ENCODE measurements around the gene CPT1C. TPM values are rescaled to one million over a fixed set of nuclear protein-coding genes. Genes with fewer than 3 reads are reported as not detected.

Gene CPT1C
- polyA plus RNA-seq, 1 donor from 2014 or later = 204 TPM

DNA sequence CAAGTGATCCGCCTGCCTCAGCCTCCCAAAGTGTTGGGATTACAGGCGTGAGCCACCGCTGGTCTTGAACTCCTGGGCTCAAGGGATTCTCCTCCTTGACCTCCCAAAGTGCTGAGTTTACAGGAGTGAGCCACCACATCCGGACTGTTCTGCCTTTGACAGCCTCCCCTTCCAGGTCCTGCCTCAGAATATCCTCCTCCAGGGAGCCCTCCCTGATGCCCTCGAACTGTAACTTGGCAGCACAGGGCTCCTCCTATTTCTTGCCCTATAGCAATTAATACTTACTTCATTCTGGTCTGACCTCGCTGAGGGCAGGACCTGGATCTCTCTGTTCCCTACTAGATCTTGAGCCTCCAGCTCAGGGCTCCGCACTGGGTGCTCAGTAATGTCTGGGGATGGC, 5.9 kb downstream of the CPT1C start (continued):
- TF ChIP-seq EZH2 (IDR thresholded peaks at IDR 0.05; ENCODE audit: borderline replicate concordance, insufficient read depth, low read length, poor library complexity, severe bottlenecking) (no peak), MXI1 (conservative IDR thresholded peaks at IDR 0.05; ENCODE audit: poor library complexity, severe bottlenecking) (no peak), POLR2AphosphoS5 (IDR thresholded peaks at IDR 0.05) (no peak)

DNA sequence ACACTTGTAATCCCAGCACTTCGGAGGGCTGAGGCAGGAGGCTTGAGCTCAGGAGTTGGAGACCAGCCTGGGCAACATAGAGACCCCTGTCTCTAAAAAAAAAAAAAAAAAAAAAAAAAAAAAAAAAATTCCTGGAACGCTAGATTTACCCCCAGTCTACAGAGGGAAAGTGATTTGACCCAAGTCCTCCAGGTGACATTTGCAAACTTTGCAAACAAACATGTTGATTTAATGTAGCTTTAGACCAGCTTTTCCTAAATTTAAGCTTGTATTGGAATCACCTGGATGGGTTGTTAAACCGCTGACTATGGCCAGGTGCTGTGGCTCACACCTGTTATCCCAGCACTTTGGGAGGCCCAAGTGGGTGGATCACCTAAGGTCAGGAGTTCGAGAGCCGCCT, 8.4 kb downstream of the CPT1C start:
- H3K9me3 ChIP-seq (ENCODE audit: low read length) = no peaks in the 10 kb centered on the region
- TF ChIP-seq, protein P1, sequence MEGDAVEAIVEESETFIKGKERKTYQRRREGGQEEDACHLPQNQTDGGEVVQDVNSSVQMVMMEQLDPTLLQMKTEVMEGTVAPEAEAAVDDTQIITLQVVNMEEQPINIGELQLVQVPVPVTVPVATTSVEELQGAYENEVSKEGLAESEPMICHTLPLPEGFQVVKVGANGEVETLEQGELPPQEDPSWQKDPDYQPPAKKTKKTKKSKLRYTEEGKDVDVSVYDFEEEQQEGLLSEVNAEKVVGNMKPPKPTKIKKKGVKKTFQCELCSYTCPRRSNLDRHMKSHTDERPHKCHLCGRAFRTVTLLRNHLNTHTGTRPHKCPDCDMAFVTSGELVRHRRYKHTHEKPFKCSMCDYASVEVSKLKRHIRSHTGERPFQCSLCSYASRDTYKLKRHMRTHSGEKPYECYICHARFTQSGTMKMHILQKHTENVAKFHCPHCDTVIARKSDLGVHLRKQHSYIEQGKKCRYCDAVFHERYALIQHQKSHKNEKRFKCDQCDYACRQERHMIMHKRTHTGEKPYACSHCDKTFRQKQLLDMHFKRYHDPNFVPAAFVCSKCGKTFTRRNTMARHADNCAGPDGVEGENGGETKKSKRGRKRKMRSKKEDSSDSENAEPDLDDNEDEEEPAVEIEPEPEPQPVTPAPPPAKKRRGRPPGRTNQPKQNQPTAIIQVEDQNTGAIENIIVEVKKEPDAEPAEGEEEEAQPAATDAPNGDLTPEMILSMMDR (IDR thresholded peaks at IDR 0.05; ENCODE audit: poor library complexity, severe bottlenecking) = no peak
- TF ChIP-seq, protein P2, sequence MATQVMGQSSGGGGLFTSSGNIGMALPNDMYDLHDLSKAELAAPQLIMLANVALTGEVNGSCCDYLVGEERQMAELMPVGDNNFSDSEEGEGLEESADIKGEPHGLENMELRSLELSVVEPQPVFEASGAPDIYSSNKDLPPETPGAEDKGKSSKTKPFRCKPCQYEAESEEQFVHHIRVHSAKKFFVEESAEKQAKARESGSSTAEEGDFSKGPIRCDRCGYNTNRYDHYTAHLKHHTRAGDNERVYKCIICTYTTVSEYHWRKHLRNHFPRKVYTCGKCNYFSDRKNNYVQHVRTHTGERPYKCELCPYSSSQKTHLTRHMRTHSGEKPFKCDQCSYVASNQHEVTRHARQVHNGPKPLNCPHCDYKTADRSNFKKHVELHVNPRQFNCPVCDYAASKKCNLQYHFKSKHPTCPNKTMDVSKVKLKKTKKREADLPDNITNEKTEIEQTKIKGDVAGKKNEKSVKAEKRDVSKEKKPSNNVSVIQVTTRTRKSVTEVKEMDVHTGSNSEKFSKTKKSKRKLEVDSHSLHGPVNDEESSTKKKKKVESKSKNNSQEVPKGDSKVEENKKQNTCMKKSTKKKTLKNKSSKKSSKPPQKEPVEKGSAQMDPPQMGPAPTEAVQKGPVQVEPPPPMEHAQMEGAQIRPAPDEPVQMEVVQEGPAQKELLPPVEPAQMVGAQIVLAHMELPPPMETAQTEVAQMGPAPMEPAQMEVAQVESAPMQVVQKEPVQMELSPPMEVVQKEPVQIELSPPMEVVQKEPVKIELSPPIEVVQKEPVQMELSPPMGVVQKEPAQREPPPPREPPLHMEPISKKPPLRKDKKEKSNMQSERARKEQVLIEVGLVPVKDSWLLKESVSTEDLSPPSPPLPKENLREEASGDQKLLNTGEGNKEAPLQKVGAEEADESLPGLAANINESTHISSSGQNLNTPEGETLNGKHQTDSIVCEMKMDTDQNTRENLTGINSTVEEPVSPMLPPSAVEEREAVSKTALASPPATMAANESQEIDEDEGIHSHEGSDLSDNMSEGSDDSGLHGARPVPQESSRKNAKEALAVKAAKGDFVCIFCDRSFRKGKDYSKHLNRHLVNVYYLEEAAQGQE (IDR thresholded peaks at IDR 0.05; ENCODE audit: borderline replicate concordance) = no peak
- TF ChIP-seq EP300 (conservative IDR thresholded peaks at IDR 0.05; ENCODE audit: poor library complexity, severe bottlenecking) = no peak
- TF ChIP-seq RAD21 (conservative IDR thresholded peaks at IDR 0.05) = no peak
- no peak for TF ChIP-seq TAF1 (IDR thresholded peaks at IDR 0.05; ENCODE audit: low read depth)
- no peak for TF ChIP-seq POLR2AphosphoS5 (IDR thresholded peaks at IDR 0.05)
- no peak for TF ChIP-seq MXI1 (conservative IDR thresholded peaks at IDR 0.05; ENCODE audit: poor library complexity, severe bottlenecking)
- no peak for TF ChIP-seq SMC3 (conservative IDR thresholded peaks at IDR 0.05; ENCODE audit: poor library complexity)
- no peak for TF ChIP-seq EZH2 (IDR thresholded peaks at IDR 0.05; ENCODE audit: borderline replicate concordance, insufficient read depth, low read length, poor library complexity, severe bottlenecking)
- no peaks in the 10 kb centered on the region for H3K9me2 ChIP-seq (ENCODE audit: insufficient read depth, low read length)
- H3K9ac ChIP-seq (ENCODE audit: low read length) = no peak overlapping the region
- H3K4me2 ChIP-seq (ENCODE audit: low read length) = no peak overlapping the region
- H3F3A ChIP-seq (ENCODE audit: insufficient read depth, low read length, poor library complexity, severe bottlenecking) = no peaks in the 10 kb centered on the region
- no peak overlapping the region for H2AFZ ChIP-seq (ENCODE audit: low read depth, low read length)
- H3K4me3 ChIP-seq (ENCODE audit: low read length) = no peak overlapping the region
- H3K36me3 ChIP-seq (ENCODE audit: insufficient read depth, low read length) = peaks cover 7% of the 10 kb centered on the region
- H3K27ac ChIP-seq (ENCODE audit: low read length) = no peak overlapping the region
- H3K79me2 ChIP-seq (replicated peaks; ENCODE audit: insufficient read depth, low read length) = no peaks in the 10 kb centered on the region
- no peaks in the 10 kb centered on the region for H3K27me3 ChIP-seq (ENCODE audit: insufficient read depth, low read depth, low read length)
- H4K20me1 ChIP-seq (ENCODE audit: insufficient read depth) = no peaks in the 10 kb centered on the region

DNA sequence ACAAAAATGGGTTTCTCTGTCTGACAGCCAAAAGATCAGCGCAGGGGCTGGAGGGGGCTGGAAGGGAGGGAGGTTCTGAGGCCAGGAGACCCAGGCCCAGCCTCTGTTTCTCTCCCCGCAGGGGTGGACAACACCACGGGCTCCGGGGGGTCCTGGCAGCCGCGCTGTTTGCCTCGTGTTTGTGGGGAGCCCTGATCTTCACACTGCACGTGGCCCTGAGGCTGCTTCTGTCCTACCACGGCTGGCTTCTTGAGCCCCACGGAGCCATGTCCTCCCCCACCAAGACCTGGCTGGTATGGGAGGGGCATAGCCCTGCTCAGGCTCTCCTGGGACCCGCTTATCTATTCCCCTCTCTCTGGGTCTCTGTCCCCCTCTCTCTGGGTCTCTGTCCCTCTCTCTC, 9.6 kb downstream of the CPT1C start:
- no peak overlapping the region for H2AFZ ChIP-seq (ENCODE audit: low read depth, low read length)
- no peak overlapping the region for H3K4me3 ChIP-seq (ENCODE audit: low read length)
- TF ChIP-seq EZH2 (IDR thresholded peaks at IDR 0.05; ENCODE audit: borderline replicate concordance, insufficient read depth, low read length, poor library complexity, severe bottlenecking) = no peak
- TF ChIP-seq, protein P1 (IDR thresholded peaks at IDR 0.05; ENCODE audit: poor library complexity, severe bottlenecking) = no peak
- TF ChIP-seq EP300 (conservative IDR thresholded peaks at IDR 0.05; ENCODE audit: poor library complexity, severe bottlenecking) = no peak
- TF ChIP-seq RAD21 (conservative IDR thresholded peaks at IDR 0.05) = no peak
- TF ChIP-seq MXI1 (conservative IDR thresholded peaks at IDR 0.05; ENCODE audit: poor library complexity, severe bottlenecking) = no peak
- no peak for TF ChIP-seq POLR2AphosphoS5 (IDR thresholded peaks at IDR 0.05)
- no peak for TF ChIP-seq TAF1 (IDR thresholded peaks at IDR 0.05; ENCODE audit: low read depth)
- H3K9me3 ChIP-seq (ENCODE audit: low read length) = no peaks in the 10 kb centered on the region
- no peaks in the 10 kb centered on the region for H3K9me2 ChIP-seq (ENCODE audit: insufficient read depth, low read length)
- no peak overlapping the region for H3K4me2 ChIP-seq (ENCODE audit: low read length)
- no peaks in the 10 kb centered on the region for H4K20me1 ChIP-seq (ENCODE audit: insufficient read depth)
- no peaks in the 10 kb centered on the region for H3F3A ChIP-seq (ENCODE audit: insufficient read depth, low read length, poor library complexity, severe bottlenecking)
- H3K79me2 ChIP-seq (replicated peaks; ENCODE audit: insufficient read depth, low read length) = no peaks in the 10 kb centered on the region
- H3K27me3 ChIP-seq (ENCODE audit: insufficient read depth, low read depth, low read length) = no peaks in the 10 kb centered on the region
- peaks cover 7% of the 10 kb centered on the region for H3K36me3 ChIP-seq (ENCODE audit: insufficient read depth, low read length)
- no peak overlapping the region for H3K27ac ChIP-seq (ENCODE audit: low read length)
- H3K9ac ChIP-seq (ENCODE audit: low read length) = no peak overlapping the region
